Measurements from ENCODE around the gene PDCD5. TPM values are rescaled to one million over a fixed set of nuclear protein-coding genes. Genes with fewer than 3 reads are reported as not detected.

PDCD5 gene
- total and polyA plus RNA-seq, 2 donors (not counting 1 experiment from before 2014, with no cell fraction given), result 107 to 115 TPM

DNA sequence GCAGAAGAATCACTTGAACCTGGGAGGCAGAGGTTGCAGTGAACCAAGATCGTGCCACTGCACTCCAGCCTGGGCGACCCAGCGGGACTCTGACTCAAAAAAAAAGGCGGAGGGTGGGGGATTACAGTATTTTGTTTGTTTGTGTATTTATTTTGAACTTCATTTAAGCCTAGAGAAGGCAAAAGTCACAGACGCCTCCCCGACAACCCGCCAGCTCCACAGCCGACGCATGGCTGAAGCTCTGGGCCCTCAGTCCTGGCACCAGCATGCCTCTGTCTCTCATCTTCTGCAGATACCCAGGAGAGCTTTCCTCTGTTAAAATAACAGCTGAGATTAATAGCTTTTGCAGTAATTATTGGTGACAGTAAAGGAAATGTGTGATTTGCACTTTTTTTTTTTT lies 17.2 kb upstream of the PDCD5 start:
- Histone ChIP-seq H3K27me3 (ENCODE audit: control insufficient read depth, insufficient read depth, low read length) (no peaks in the 10 kb centered on the region), H3K4me2 (ENCODE audit: extremely low read depth, insufficient read depth, low read length) (no peak overlapping the region), H3K9ac (ENCODE audit: insufficient read depth, low read length) (no peak overlapping the region)

DNA sequence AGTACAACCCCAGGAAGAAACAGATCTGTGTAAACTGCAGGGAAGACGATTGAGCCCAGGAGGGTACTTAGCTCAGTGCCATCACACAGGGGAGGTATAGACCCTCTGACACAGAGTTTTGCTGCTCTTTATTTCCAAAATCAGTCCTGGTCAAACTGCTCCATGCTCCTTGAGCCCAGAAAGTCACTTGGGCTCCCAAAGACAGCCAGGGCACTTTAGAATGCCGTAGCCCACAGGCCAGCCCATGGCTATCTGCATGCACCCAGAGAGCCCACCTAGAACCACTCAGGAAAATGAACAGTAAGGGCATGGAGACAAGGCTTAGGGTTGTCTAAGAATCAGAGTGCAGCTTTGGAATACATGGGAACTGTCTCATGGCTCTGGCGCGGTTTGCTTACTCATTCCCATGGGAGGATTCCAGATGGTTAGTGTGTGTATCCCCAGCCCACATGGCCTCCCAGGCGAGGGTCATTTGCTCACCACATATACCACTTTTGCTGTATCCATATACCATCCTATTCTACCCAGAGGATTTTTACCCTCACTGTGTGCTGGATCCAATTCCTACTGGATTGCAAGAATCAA lies 14.7 kb upstream of the PDCD5 start:
- Histone ChIP-seq H3K27me3 (ENCODE audit: control insufficient read depth, insufficient read depth, low read length) (no peaks in the 10 kb centered on the region), H3K36me3 (ENCODE audit: control insufficient read depth, insufficient read depth, low read length) (no peaks in the 10 kb centered on the region), H3K4me3 (replicated peaks in 1 of 4; ENCODE audit: control extremely low read depth in 1 of 4, insufficient read depth in 1 of 4, low read depth in 3 of 4, low read length in 4 of 4) (no peak overlapping the region), H3K79me2 (ENCODE audit: control insufficient read depth, insufficient read depth, low read length) (no peaks in the 10 kb centered on the region), H3K9me3 (ENCODE audit: control insufficient read depth, insufficient read depth, low read depth, low read length) (no peaks in the 10 kb centered on the region), H3K9ac (ENCODE audit: insufficient read depth, low read length) (no peak overlapping the region), H2AFZ (ENCODE audit: low read length) (no peak overlapping the region), H3K4me2 (ENCODE audit: extremely low read depth, insufficient read depth, low read length) (no peak overlapping the region), H3K4me1 (ENCODE audit: control insufficient read depth, extremely low read depth, insufficient read depth, low read length) (no peaks in the 10 kb centered on the region), H4K20me1 (ENCODE audit: control insufficient read depth, extremely low read depth, insufficient read depth, low read length) (no peaks in the 10 kb centered on the region), H3K27ac (ENCODE audit: insufficient read depth, low read length) (no peak overlapping the region)
- peak in 1 of 2 donors; percentile 12 for DNase-seq (ENCODE audit: low read depth in 2 of 2)
- no peak for TF ChIP-seq EZH2 (IDR thresholded peaks at IDR 0.05; ENCODE audit: low read length, missing control alignments)
- TF ChIP-seq CTCF (conservative IDR thresholded peaks at IDR 0.05 in 1 of 2, IDR thresholded peaks at IDR 0.05 in 1 of 2; ENCODE audit: low read depth in 1 of 2, low read length in 2 of 2), result no peak

More for the DNA sequence above, 17.2 kb upstream of the PDCD5 start:
- Histone ChIP-seq H4K20me1 (ENCODE audit: control insufficient read depth, extremely low read depth, insufficient read depth, low read length) (no peaks in the 10 kb centered on the region), H3K79me2 (ENCODE audit: control insufficient read depth, insufficient read depth, low read length) (no peaks in the 10 kb centered on the region), H3K9me3 (ENCODE audit: control insufficient read depth, insufficient read depth, low read depth, low read length) (no peaks in the 10 kb centered on the region), H3K4me3 (replicated peaks in 1 of 4; ENCODE audit: control extremely low read depth in 1 of 4, insufficient read depth in 1 of 4, low read depth in 3 of 4, low read length in 4 of 4) (no peak overlapping the region), H3K4me1 (ENCODE audit: control insufficient read depth, extremely low read depth, insufficient read depth, low read length) (no peaks in the 10 kb centered on the region), H2AFZ (ENCODE audit: low read length) (no peak overlapping the region), H3K36me3 (ENCODE audit: control insufficient read depth, insufficient read depth, low read length) (no peaks in the 10 kb centered on the region), H3K27ac (ENCODE audit: insufficient read depth, low read length) (no peak overlapping the region)
- TF ChIP-seq EZH2 (IDR thresholded peaks at IDR 0.05; ENCODE audit: low read length, missing control alignments) (no peak), CTCF (conservative IDR thresholded peaks at IDR 0.05 in 1 of 2, IDR thresholded peaks at IDR 0.05 in 1 of 2; ENCODE audit: low read depth in 1 of 2, low read length in 2 of 2) (no peak)
- no peak for DNase-seq (ENCODE audit: low read depth in 2 of 2)

DNA sequence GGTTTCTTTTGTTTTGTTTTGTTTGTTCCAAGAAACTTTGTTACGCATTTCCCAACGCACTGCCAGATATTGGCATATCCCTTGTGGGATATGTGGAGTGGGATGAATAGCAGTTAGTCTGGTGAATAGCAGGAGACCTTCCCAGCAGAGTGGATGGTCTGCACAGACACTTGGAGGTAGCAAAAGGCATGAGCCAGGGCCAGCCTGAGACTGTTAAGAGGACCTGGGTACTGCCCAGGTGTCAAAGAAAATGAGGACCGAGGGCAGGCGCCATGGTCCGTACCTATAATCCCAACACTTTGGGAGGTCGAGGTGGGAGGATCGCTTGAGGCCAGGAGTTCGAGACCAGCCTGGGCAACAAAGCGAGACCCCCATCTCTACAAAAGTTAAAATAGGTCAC lies 13.5 kb upstream of the PDCD5 start:
- H3K9ac ChIP-seq (ENCODE audit: insufficient read depth, low read length), result no peak overlapping the region
- TF ChIP-seq CTCF (conservative IDR thresholded peaks at IDR 0.05 in 1 of 2, IDR thresholded peaks at IDR 0.05 in 1 of 2; ENCODE audit: low read depth in 1 of 2, low read length in 2 of 2) (no peak), EZH2 (IDR thresholded peaks at IDR 0.05; ENCODE audit: low read length, missing control alignments) (no peak)
- no peaks in the 10 kb centered on the region for H4K20me1 ChIP-seq (ENCODE audit: control insufficient read depth, extremely low read depth, insufficient read depth, low read length)
- no peak overlapping the region for H3K4me3 ChIP-seq (replicated peaks in 1 of 4; ENCODE audit: control extremely low read depth in 1 of 4, insufficient read depth in 1 of 4, low read depth in 3 of 4, low read length in 4 of 4)
- no peak overlapping the region for H3K4me2 ChIP-seq (ENCODE audit: extremely low read depth, insufficient read depth, low read length)
- no peak for DNase-seq (ENCODE audit: low read depth in 2 of 2)
- no peaks in the 10 kb centered on the region for H3K27me3 ChIP-seq (ENCODE audit: control insufficient read depth, insufficient read depth, low read length)
- H3K9me3 ChIP-seq (ENCODE audit: control insufficient read depth, insufficient read depth, low read depth, low read length), result no peaks in the 10 kb centered on the region
- no peaks in the 10 kb centered on the region for H3K36me3 ChIP-seq (ENCODE audit: control insufficient read depth, insufficient read depth, low read length)
- H3K27ac ChIP-seq (ENCODE audit: insufficient read depth, low read length), result no peak overlapping the region
- no peak overlapping the region for H2AFZ ChIP-seq (ENCODE audit: low read length)
- no peaks in the 10 kb centered on the region for H3K79me2 ChIP-seq (ENCODE audit: control insufficient read depth, insufficient read depth, low read length)
- H3K4me1 ChIP-seq (ENCODE audit: control insufficient read depth, extremely low read depth, insufficient read depth, low read length), result no peaks in the 10 kb centered on the region
